GM12865 (cell line): ENCODE results near the gene DNAH3.

ENCODE experiments used
- DNase-seq: peaks from one replicate; pipeline ENCODE4 v3.0.0; 2010; ENCODE audit warnings: low read depth
- H3K4me3 ChIP-seq: 2 replicates; pipeline ENCODE4 v1.5.1; 2011; ENCODE audit warnings: mild to moderate bottlenecking, low read depth, low read length, control low read depth
- CTCF ChIP-seq: IDR thresholded peaks from 2 replicates; pipeline ENCODE4 v1.5.1; 2011; ENCODE audit warnings: low read length, control low read depth, low read depth, inconsistent platforms; ENCODE audit not compliant: insufficient read depth; ENCODE audit errors: missing control alignments

The DNAH3 gene

DNA sequence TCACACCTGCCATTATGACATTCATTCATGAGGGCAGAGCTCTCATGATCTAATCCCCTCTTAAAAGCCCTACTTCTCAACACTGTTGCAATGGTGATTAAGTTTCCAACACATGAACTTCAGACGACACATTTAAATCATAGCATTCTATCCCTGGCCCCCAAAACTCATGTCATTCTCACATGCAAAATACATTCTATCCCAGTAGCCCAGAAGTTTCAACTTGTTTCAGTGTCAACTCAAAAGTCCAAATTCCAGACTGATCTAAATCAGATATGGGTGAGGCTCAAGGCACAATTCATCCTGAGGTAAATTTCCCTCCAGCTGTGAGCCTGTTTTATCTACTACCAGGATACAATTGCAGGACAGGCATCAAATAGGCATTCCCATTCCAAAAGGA is 224.9 kb downstream of the DNAH3 start:
- DNase-seq: no peak
- no peak for TF ChIP-seq CTCF

DNA sequence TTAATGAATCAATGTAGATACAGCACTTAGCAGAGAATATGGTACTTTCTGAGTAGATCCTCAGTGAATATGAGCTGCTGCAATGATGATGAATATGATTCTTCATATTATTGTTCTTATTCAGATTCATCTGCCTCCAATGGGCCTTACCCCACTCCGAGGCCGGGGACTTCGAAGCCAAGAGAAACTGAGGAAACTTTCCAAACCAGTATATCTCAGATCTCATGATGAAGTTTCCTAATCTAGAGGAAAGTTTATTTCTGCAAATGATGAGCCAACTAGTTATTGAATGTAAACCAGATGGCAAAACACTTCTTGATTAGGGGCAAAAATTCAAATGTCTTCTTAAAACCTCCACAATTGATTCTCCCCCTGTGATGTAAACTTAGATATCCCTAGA is 226.8 kb downstream of the DNAH3 start:
- no peak for TF ChIP-seq CTCF
- H3K4me3 ChIP-seq: no peak overlapping the region
- no peak for DNase-seq

More for the DNA sequence above, 224.9 kb downstream of the DNAH3 start:
- no peak overlapping the region for H3K4me3 ChIP-seq

- no peak for TF ChIP-seq CTCF
- no peak overlapping the region for H3K4me3 ChIP-seq
- DNase-seq: no peak
These were observed 229.8 kb downstream of the DNAH3 start for GRCh38 chr16:20920799-20921198.

DNA sequence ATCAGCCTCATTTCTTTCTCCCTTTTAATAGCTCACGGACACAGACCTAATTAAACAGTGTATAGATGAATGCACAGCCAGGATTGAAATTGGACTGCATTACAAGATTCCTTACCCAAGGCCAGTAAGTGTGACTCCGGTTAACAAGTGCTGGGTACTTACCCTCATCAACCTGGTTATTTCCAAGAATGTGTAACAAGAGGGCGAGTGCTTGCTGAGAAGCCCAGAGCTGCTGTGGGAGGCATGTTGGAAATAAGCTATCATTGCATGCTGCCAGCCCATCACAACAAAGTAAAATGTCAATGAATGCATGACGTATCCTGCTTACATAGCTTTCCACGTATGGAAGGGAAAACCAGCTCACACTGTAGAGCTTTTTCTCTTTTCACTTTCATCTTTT is 230.6 kb downstream of the DNAH3 start:
- TF ChIP-seq CTCF: no peak
- H3K4me3 ChIP-seq: no peak overlapping the region
- DNase-seq: no peak

- TF ChIP-seq CTCF: no peak
- H3K4me3 ChIP-seq: no peak overlapping the region
- no peak for DNase-seq
These were observed 232.0 kb downstream of the DNAH3 start for GRCh38 chr16:20918486-20919239.

DNA sequence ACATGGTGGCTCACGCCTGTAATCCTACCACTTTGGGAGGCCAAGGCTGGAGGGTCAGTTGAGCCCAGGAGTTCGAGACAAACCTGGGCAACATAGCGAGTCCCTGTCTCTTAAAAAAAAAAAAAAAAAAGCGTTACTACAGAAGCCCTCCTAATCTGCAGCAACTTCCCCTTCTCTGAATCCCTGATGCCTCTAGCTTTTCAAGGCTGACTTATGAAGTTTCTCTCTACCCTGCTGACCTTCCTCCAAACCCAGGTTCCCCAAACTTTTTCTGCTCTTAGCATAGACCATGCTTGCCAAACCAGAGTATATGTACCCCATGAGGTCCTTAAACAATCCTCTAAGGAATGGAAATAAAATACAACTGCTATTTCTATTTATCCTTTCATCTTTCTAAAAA is 233.7 kb downstream of the DNAH3 start:
- DNase-seq: no peak
- TF ChIP-seq CTCF: no peak

DNA sequence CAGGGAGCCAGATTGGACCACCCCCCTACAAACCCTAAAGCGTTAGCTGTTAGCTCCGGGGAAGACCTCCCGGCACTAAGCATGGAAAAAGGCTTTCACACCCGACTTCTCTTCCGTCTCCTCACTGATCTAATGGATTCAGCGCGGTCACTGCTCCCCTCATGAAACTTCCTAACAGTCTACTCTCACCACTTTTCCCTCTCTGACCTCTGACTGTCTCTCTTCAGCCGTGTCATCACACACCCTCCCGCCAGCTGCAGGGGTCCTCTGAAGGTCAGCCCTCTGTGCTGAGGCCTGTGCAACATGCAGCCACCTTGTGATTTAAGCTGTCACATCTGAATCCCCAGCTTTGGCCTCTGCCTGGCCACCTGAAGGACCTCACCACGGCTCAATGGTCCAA is 234.4 kb downstream of the DNAH3 start:
- no peak overlapping the region for H3K4me3 ChIP-seq
- TF ChIP-seq CTCF: no peak
- no peak for DNase-seq

More for the DNA sequence above, 233.7 kb downstream of the DNAH3 start:
- no peak overlapping the region for H3K4me3 ChIP-seq
